ENCODE data around the gene SPECC1L. TPM values are rescaled to one million over a fixed set of nuclear protein-coding genes. Genes with fewer than 3 reads are reported as not detected.

Gene SPECC1L
- total RNA-seq, 1 experiment from 2014 or later: 40.8 TPM

GRCh38 chr22:24403346-24403745 is 132.7 kb downstream of the SPECC1L start:
- peaks cover under 1 to 11% of the 10 kb centered on the region in 2 experiments; a peak in 2 of 4 replicates for H3K36me3 ChIP-seq (ENCODE audit: control insufficient read depth in 1 of 2, insufficient read depth in 2 of 2, low read length in 2 of 2)
- ATAC-seq (no peak), DNase-seq (ENCODE audit: low read depth, low spot score) (no peak)
- no TSS peak for BruUV-seq (replicated peaks)
- peaks cover 10% of the 10 kb centered on the region for H4K20me1 ChIP-seq (ENCODE audit: insufficient read depth)
- no peak overlapping the region for H2AFZ ChIP-seq (ENCODE audit: low read depth, low read length, poor library complexity, severe bottlenecking)
- RAD21 ChIA-PET (ENCODE audit: low non-redundant PET in 1 of 2, low total read pairs in 2 of 2, uncharacterized antibody in 2 of 2, unreplicated experiment in 2 of 2): no interaction called here
- no peaks in the 10 kb centered on the region; the same call in 1 of the 2 replicates for H3K79me2 ChIP-seq (ENCODE audit: insufficient read depth, low read length)
- H3K27me3 ChIP-seq (ENCODE audit: insufficient read depth, low read length): no peaks in the 10 kb centered on the region
- H3K9ac ChIP-seq (ENCODE audit: low read length): no peak overlapping the region
- no peaks in the 10 kb centered on the region for H3K9me2 ChIP-seq (ENCODE audit: insufficient read depth)
- intact Hi-C loops (cut with micrococcal nuclease): no loop called here
- peak overlapping the region; percentile 61; the same call in 1 of the 2 replicates for H3K4me2 ChIP-seq (ENCODE audit: low read length)
- H3K9me3 ChIP-seq (ENCODE audit: control insufficient read depth in 1 of 2, insufficient read depth in 1 of 2, low read depth in 1 of 2, low read length in 2 of 2): no peaks in the 10 kb centered on the region
- CTCF ChIA-PET: interaction anchor here (1.4 kb wide), 1 partner anchor 21 kb away, joined by 3 read pairs; no protein-coding TSS in a partner anchor
- POLR2A ChIA-PET: interaction anchor here (0.5 kb wide), 1 partner anchor 63 kb away, joined by 3 read pairs; no protein-coding TSS in a partner anchor
- H3K4me3 ChIP-seq (replicated peaks in 1 of 2; ENCODE audit: low read depth in 1 of 2, low read length in 2 of 2): no peak overlapping the region
- H3K27ac ChIP-seq (ENCODE audit: low read depth, low read length): peak overlapping the region; percentile 68; the same call in 1 of the 2 replicates
- TF ChIP-seq SIN3A (IDR thresholded peaks at IDR 0.05; ENCODE audit: low read depth) (no peak), FOSL1 (IDR thresholded peaks at IDR 0.05; ENCODE audit: low read depth) (no peak), POLR2A (IDR thresholded peaks at IDR 0.05; ENCODE audit: borderline replicate concordance, extremely low read depth, insufficient read depth, insufficient read length) (no peak), EGR1 (IDR thresholded peaks at IDR 0.05; ENCODE audit: low read depth) (no peak), TCF7L2 (IDR thresholded peaks at IDR 0.05; ENCODE audit: borderline replicate concordance, extremely low read depth, insufficient read depth, insufficient read length) (no peak), ZNF274 (IDR thresholded peaks at IDR 0.05; ENCODE audit: low read depth, low read length) (no peak), EZH2phosphoT487 (IDR thresholded peaks at IDR 0.05; ENCODE audit: borderline replicate concordance) (no peak), CBX3 (IDR thresholded peaks at IDR 0.05; ENCODE audit: low read depth) (no peak), JUND (IDR thresholded peaks at IDR 0.05) (no peak), SRF (IDR thresholded peaks at IDR 0.05; ENCODE audit: low read depth) (no peak), ATF3 (IDR thresholded peaks at IDR 0.05) (no peak), ZBTB33 (IDR thresholded peaks at IDR 0.05; ENCODE audit: extremely low read depth, insufficient replicate concordance, low read length) (no peak), CTCF (IDR thresholded peaks at IDR 0.05 in 2 of 3, conservative IDR thresholded peaks at IDR 0.05 in 1 of 3; ENCODE audit: borderline replicate concordance in 1 of 3, insufficient read depth in 1 of 3, low read depth in 2 of 3, low read length in 2 of 3) (no peak), EZH2 (IDR thresholded peaks at IDR 0.05) (no peak), YY1 (IDR thresholded peaks at IDR 0.05; ENCODE audit: extremely low read depth, insufficient replicate concordance, low read depth, low read length) (no peak)
- peaks cover 26 to 37% of the 10 kb centered on the region in 2 experiments for H3K4me1 ChIP-seq (ENCODE audit: control insufficient read depth in 1 of 2, insufficient read depth in 2 of 2, low read length in 2 of 2)
